Thyroid gland (tissue), 4 donors: ENCODE measurements around the gene CYP2A6. TPM values are rescaled to one million over a fixed set of nuclear protein-coding genes. Genes with fewer than 3 reads are reported as not detected.
"Not testable (repeated sequence)": the region's sequence is repeated elsewhere in the genome, so short reads cannot be mapped to it uniquely, and the experiment has no call there.

Source experiments
- DNase-seq, 2 donors: peaks; one replicate each; pipeline ENCODE4 v3.0.0-alpha.2; 2019
- H3K27ac ChIP-seq, 3 donors: fragments of 200-600 bp; sonication (generic); 1 replicate in 2 of 3; 2 replicates in 1 of 3; pipeline ENCODE4 v1.5.1; 2016 to 2019; ENCODE audit warnings: mild to moderate bottlenecking in 1 of 3, moderate library complexity in 1 of 3
- H3K27me3 ChIP-seq: fragments of 200-600 bp; sonication (generic); one replicate; pipeline ENCODE4 v1.5.1; 2019
- H3K36me3 ChIP-seq, 2 donors: fragments of 200-600 bp; sonication (generic); one replicate each; pipeline ENCODE4 v1.5.1; 2016 to 2019
- H3K4me1 ChIP-seq, 2 donors: fragments of 200-600 bp; sonication (generic); one replicate each; pipeline ENCODE4 v1.5.1; 2017 to 2019
- H3K4me3 ChIP-seq, 3 donors: fragments of 200-600 bp; sonication (generic); replicated peaks in 1 of 3; 1 replicate in 2 of 3; 2 replicates in 1 of 3; pipeline ENCODE4 v1.5.1; 2016; ENCODE audit warnings: mild to moderate bottlenecking in 1 of 3
- H3K9me3 ChIP-seq: fragments of 200-600 bp; sonication (generic); one replicate; pipeline ENCODE4 v1.5.1; 2017
- CTCF ChIP-seq, 6 experiments: fragments of 200-600 bp in 3 of 6; fragments of 450-650 bp in 3 of 6; sonication (generic) in 3 of 6; IDR thresholded peaks; one replicate each; pipeline ENCODE4 v1.5.1; 2016 to 2019; ENCODE audit warnings: antibody characterized with exemption in 6 of 6, mild to moderate bottlenecking in 2 of 6, inconsistent platforms in 1 of 6, moderate library complexity in 1 of 6
- POLR2A ChIP-seq, 2 donors: fragments of 450-650 bp; IDR thresholded peaks; one replicate each; pipeline ENCODE4 v1.6.1; 2017; ENCODE audit warnings: antibody characterized with exemption in 2 of 2, mild to moderate bottlenecking in 2 of 2, moderate library complexity in 1 of 2
- WGBS, 2 donors: methylation state at CpG; one replicate each; pipeline ENCODE4 v1.1.5; 2017; 5-methylcytosine and 5-hydroxymethylcytosine counted together
- intact Hi-C: fragments of 100-400 bp; cut with DNase I; formaldehyde crosslinking; loops from one replicate; pipeline ENCODE4 v1.15.1; 2023
- total RNA-seq, 4 donors: library from RNA; depleted of rRNA; stranded (reverse); fragments of >200 nt; gene quantifications; one replicate each; pipeline ENCODE4 v1.2.3, GENCODE V29; 2016

CYP2A6 gene
- total RNA-seq, 4 donors from 2014 or later: not detected

GRCh38 chr19:40888191-40888590 is 37.9 kb upstream of the CYP2A6 start:
- TF ChIP-seq CTCF (IDR thresholded peaks at IDR 0.05): no peak
- no peak for TF ChIP-seq POLR2A (IDR thresholded peaks at IDR 0.05)
- 75 to 81% methylated on average over 4 of the region's 4 CpGs for WGBS, 2 donors
- no peaks in the 10 kb centered on the region for H3K27me3 ChIP-seq

GRCh38 chr19:40884187-40884931 is 34.1 kb upstream of the CYP2A6 start:
- H3K27ac ChIP-seq, H3K9me3 ChIP-seq, DNase-seq, H3K4me3 ChIP-seq, H3K4me1 ChIP-seq, intact Hi-C loops, H3K36me3 ChIP-seq, H3K27me3 ChIP-seq: not testable (repeated sequence)
- WGBS, 2 donors: no CpG with 5 or more reads among the region's 1 CpG

More at GRCh38 chr19:40888191-40888590, 37.9 kb upstream of the CYP2A6 start:
- H3K9me3 ChIP-seq: no peaks in the 10 kb centered on the region
- H3K36me3 ChIP-seq: no peaks in the 10 kb centered on the region
- peak in 1 of 2 donors; percentile 42 for DNase-seq
- no peaks in the 10 kb centered on the region for H3K4me1 ChIP-seq
- H3K4me3 ChIP-seq: no peak overlapping the region
- intact Hi-C loops: no loop called here
- H3K27ac ChIP-seq: no peak overlapping the region

GRCh38 chr19:40882062-40882461 is 31.8 kb upstream of the CYP2A6 start, which contains the start of gene CYP2A7:
TSS of gene CYP2A7 (minus strand) at chr19:40882231. CDS start at chr19:40882210, 21 bp downstream.
- 85 to 89% methylated on average over 3 of the region's 3 CpGs for WGBS, 2 donors
- H3K27ac ChIP-seq, DNase-seq, H3K36me3 ChIP-seq, intact Hi-C loops, H3K4me1 ChIP-seq, H3K4me3 ChIP-seq, H3K9me3 ChIP-seq, H3K27me3 ChIP-seq: not testable (repeated sequence)

- DNase-seq, H3K4me1 ChIP-seq, H3K27me3 ChIP-seq, intact Hi-C loops, H3K36me3 ChIP-seq, H3K27ac ChIP-seq, H3K9me3 ChIP-seq, H3K4me3 ChIP-seq: not testable (repeated sequence)
- 82 to 100% methylated on average over 3 to 4 of the region's 4 CpGs for WGBS, 2 donors
Measured at GRCh38 chr19:40879349-40879748, 29.1 kb upstream of the CYP2A6 start.

- H3K4me3 ChIP-seq, H3K36me3 ChIP-seq, H3K27me3 ChIP-seq, intact Hi-C loops, H3K27ac ChIP-seq, H3K4me1 ChIP-seq, H3K9me3 ChIP-seq: not testable (repeated sequence)
- peak; percentile 31 to 35 for DNase-seq
- 4 to 14% methylated on average over 19 of the region's 23 CpGs for WGBS, 2 donors
Measured at GRCh38 chr19:40875526-40875951, 25.3 kb upstream of the CYP2A6 start.

GRCh38 chr19:40874874-40875273 is 24.6 kb upstream of the CYP2A6 start:
- H3K4me1 ChIP-seq, H3K27ac ChIP-seq, H3K9me3 ChIP-seq, DNase-seq, H3K36me3 ChIP-seq, H3K4me3 ChIP-seq, H3K27me3 ChIP-seq, intact Hi-C loops: not testable (repeated sequence)
- 93% methylated on average over 1 of the region's 4 CpGs; no CpG with 5 or more reads in 1 of the 2 donors for WGBS, 2 donors

GRCh38 chr19:40873873-40874272 is 23.6 kb upstream of the CYP2A6 start:
- H3K27ac ChIP-seq, DNase-seq, H3K4me1 ChIP-seq, H3K36me3 ChIP-seq, intact Hi-C loops, H3K4me3 ChIP-seq, H3K9me3 ChIP-seq, H3K27me3 ChIP-seq: not testable (repeated sequence)
- 82 to 93% methylated on average over 2 of the region's 2 CpGs for WGBS, 2 donors

GRCh38 chr19:40872209-40872608 is 22.0 kb upstream of the CYP2A6 start:
- Histone ChIP-seq H3K4me3 (no peak overlapping the region), H3K27ac (no peak overlapping the region), H3K27me3 (no peaks in the 10 kb centered on the region), H3K4me1 (no peaks in the 10 kb centered on the region), H3K9me3 (no peaks in the 10 kb centered on the region), H3K36me3 (no peaks in the 10 kb centered on the region)
- DNase-seq: no peak
- WGBS, 2 donors: 56 to 77% methylated on average over 2 of the region's 2 CpGs
- TF ChIP-seq CTCF (IDR thresholded peaks at IDR 0.05): no peak
- intact Hi-C loops: no loop called here
